ENCODE data around the gene SUMO3. TPM values are rescaled to one million over a fixed set of nuclear protein-coding genes. Genes with fewer than 3 reads are reported as not detected.

The SUMO3 gene
- total and polyA plus RNA-seq, 3 donors from 2014 or later = 69.9 to 93.0 (median 87.9) TPM

DNA sequence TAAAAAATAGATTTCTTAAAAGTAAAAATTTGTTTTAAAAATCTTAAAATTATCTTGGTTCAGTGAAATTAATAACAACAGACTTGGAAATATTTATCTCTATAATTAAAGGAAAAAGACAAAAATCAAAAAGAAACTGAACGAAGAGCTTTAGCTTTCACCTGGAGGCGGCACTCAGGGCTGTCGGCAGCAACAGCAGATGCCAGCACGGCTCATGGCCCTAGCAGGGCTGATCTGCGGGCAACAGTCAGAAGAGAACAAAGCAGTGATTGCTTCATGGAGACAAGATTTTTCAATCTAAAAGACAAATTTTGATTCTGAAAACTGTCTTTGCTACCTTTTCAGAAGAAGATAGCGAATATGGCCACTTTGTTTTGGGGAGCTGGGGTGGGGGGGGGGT lies 38.9 kb downstream of the SUMO3 start:
- intact Hi-C loops (cut with DNase I; ENCODE audit: low total_unique reads) = no loop called here
- DNase-seq = no peak
- Histone ChIP-seq H3K9me3 (no peaks in the 10 kb centered on the region), H3K27ac (no peak overlapping the region), H3K4me1 (peaks cover 5% of the 10 kb centered on the region), H3K4me3 (no peak overlapping the region), H3K27me3 (no peaks in the 10 kb centered on the region), H3K36me3 (ENCODE audit: low read depth, missing control alignments) (no peaks in the 10 kb centered on the region)
- no peak for TF ChIP-seq POLR2A (IDR thresholded peaks at IDR 0.05)
- TF ChIP-seq, protein P1, sequence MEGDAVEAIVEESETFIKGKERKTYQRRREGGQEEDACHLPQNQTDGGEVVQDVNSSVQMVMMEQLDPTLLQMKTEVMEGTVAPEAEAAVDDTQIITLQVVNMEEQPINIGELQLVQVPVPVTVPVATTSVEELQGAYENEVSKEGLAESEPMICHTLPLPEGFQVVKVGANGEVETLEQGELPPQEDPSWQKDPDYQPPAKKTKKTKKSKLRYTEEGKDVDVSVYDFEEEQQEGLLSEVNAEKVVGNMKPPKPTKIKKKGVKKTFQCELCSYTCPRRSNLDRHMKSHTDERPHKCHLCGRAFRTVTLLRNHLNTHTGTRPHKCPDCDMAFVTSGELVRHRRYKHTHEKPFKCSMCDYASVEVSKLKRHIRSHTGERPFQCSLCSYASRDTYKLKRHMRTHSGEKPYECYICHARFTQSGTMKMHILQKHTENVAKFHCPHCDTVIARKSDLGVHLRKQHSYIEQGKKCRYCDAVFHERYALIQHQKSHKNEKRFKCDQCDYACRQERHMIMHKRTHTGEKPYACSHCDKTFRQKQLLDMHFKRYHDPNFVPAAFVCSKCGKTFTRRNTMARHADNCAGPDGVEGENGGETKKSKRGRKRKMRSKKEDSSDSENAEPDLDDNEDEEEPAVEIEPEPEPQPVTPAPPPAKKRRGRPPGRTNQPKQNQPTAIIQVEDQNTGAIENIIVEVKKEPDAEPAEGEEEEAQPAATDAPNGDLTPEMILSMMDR (IDR thresholded peaks at IDR 0.05) = no peak
- WGBS, 2 donors = 95 to 96% methylated on average over 6 of the region's 6 CpGs

DNA sequence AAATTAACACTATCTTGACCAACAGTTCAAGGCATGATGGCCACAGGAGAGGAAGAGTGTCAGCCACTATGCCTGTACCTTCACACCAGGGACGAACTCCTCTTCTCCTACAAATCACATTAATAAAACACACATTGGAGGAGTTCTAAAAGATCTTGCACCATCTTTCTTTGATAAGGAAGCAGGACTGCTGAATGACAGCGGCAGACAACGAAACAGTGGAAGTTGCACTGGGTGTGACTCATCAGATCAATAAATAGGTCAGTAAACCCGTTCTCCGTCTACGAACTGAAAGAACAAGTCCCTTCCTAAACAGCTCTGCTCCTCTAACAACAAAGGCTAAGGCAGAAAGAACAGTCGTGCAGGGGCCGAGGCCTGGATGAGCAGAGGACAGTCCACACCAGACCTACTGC lies 39.4 kb downstream of the SUMO3 start:
- Histone ChIP-seq H3K4me3 (no peak overlapping the region), H3K36me3 (ENCODE audit: low read depth, missing control alignments) (no peaks in the 10 kb centered on the region), H3K9me3 (no peaks in the 10 kb centered on the region), H3K4me1 (peaks cover 5% of the 10 kb centered on the region), H3K27me3 (no peaks in the 10 kb centered on the region), H3K27ac (no peak overlapping the region)
- DNase-seq = no peak
- WGBS, 2 donors = 92% methylated on average over 8 of the region's 8 CpGs
- intact Hi-C loops (cut with DNase I; ENCODE audit: low total_unique reads) = no loop called here
- no peak for TF ChIP-seq POLR2A (IDR thresholded peaks at IDR 0.05)
- TF ChIP-seq, protein P1 (IDR thresholded peaks at IDR 0.05) = no peak

DNA sequence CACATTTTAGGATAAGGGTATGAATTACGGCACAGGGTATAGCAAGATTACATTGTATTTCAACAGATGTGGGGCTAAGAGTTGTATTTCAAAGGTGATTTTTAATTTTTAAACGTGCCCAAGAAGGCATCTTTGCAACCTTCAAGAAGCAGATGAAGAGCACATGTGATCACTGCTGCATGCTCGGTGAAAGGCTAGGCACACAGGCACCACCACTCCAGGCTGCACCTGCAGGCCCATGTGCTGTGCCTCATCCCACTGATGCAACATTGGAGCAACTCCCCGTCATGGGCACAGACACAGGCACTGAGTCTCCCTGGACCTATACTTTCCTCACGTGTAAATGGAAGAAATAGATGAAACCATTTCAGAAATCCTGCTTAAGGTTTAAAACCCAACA lies 39.8 kb downstream of the SUMO3 start:
- H3K9me3 ChIP-seq = no peaks in the 10 kb centered on the region
- no peaks in the 10 kb centered on the region for H3K36me3 ChIP-seq (ENCODE audit: low read depth, missing control alignments)
- intact Hi-C loops (cut with DNase I; ENCODE audit: low total_unique reads) = no loop called here
- no peak for DNase-seq
- H3K4me1 ChIP-seq = peaks cover 5% of the 10 kb centered on the region
- H3K27ac ChIP-seq = no peak overlapping the region
- H3K27me3 ChIP-seq = no peaks in the 10 kb centered on the region
- TF ChIP-seq, protein P1 (IDR thresholded peaks at IDR 0.05) = no peak
- TF ChIP-seq POLR2A (IDR thresholded peaks at IDR 0.05) = no peak
- H3K4me3 ChIP-seq = no peak overlapping the region
- WGBS, 2 donors = 84 to 86% methylated on average over 5 of the region's 5 CpGs

DNA sequence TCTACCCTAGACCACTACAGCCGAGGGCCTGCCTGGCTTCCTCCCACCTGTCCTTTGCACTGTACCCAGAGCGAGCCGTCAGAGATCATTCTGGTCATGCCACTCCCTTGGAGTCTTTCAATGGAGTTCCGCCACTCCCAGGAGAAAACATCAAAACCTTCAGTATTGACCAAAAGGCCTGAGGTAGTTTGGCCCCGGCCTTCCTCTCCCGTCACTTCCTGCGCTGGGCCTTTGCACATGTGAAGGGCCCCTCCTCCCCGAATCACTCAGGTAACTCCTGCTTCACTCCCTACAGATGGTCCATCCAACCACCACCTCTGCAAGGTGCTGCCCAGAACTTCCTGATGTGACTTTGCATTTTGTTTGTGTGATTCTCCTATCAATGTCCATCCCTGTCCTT lies 42.9 kb downstream of the SUMO3 start:
- H3K27me3 ChIP-seq = no peaks in the 10 kb centered on the region
- H3K27ac ChIP-seq = no peak overlapping the region
- H3K9me3 ChIP-seq = no peaks in the 10 kb centered on the region
- intact Hi-C loops (cut with DNase I; ENCODE audit: low total_unique reads) = no loop called here
- no peak overlapping the region for H3K4me3 ChIP-seq
- H3K36me3 ChIP-seq (ENCODE audit: low read depth, missing control alignments) = no peaks in the 10 kb centered on the region
- TF ChIP-seq, protein P1 (IDR thresholded peaks at IDR 0.05) = no peak
- TF ChIP-seq POLR2A (IDR thresholded peaks at IDR 0.05) = no peak
- DNase-seq = no peak
- H3K4me1 ChIP-seq = no peaks in the 10 kb centered on the region
- WGBS, 2 donors = 89 to 99% methylated on average over 8 of the region's 8 CpGs

DNA sequence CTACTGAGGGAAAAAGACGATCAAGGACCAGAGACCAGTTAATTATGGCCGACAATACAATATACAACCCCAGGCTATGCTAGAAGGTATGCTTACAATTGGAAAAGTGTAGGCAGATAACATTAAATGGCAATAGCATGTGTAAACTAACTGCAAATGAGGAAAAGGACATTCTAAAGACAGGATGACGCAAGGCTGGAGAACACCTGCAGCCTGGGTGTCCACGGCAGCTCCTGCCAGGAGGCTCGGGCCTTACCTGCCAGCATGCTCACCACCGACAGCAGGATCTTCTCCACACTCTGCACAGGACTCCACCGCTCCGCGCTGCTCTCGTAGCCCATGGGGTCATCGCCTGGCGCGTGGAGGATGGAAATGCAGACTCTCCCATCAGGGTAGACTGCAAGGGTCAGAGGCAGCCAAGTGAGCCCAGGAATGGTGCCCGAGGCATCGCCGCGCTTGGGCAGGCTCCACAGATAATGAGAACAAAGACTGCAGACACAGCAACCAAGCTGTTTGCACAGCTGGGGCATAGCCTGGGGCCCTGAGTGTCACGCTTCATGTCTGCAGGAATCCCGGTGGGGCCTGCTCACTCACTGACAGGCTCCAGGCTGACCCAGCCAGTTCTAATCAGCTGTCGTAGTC lies 44.5 kb downstream of the SUMO3 start:
- no peak for DNase-seq
- TF ChIP-seq, protein P1 (IDR thresholded peaks at IDR 0.05) = no peak
- TF ChIP-seq POLR2A (IDR thresholded peaks at IDR 0.05) = no peak
- no peak overlapping the region for H3K27ac ChIP-seq
- no peak overlapping the region for H3K4me3 ChIP-seq
- intact Hi-C loops (cut with DNase I; ENCODE audit: low total_unique reads) = no loop called here
- no peaks in the 10 kb centered on the region for H3K4me1 ChIP-seq
- H3K36me3 ChIP-seq (ENCODE audit: low read depth, missing control alignments) = no peaks in the 10 kb centered on the region
- no peaks in the 10 kb centered on the region for H3K27me3 ChIP-seq
- no peaks in the 10 kb centered on the region for H3K9me3 ChIP-seq
- 94 to 98% methylated on average over 20 of the region's 20 CpGs for WGBS, 2 donors

Measured in testis (tissue), 3 donors.